ENCODE results near the gene MSI2.

The MSI2 gene

DNA sequence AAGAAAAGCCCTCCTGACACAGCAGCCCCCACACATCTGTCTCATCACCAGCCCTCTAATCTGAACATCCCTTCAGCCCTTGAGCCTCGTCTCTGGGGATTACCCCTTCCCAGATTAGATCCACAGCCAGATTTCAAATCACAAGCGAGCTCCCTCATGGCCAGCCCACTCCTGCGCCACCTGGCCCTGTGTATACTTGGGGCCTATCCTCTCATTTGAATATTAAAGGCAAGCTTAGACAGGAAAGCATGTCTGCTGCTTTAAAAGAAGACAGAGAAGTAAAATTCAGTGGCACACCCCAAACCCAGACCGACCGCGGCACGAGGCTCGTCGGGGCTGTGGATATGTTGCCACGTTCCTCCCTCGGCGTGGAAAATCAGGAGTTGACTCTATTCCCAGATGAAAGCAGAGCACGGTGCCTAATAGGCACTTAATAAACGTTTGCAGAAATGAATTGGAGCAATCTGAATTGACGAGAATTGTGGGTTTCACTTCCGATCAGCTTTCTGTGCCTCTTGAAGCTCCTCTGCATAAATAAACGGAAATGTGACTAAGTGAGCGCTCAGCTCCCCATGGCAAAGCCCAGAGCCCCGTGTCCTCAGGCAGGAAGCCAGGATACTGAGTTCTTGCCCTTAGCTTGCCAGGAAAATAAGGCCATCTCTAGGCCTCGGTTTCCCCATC is 380.8 kb downstream of the MSI2 start:
- H3K4me3 ChIP-seq (ENCODE audit: low read length), result peak overlapping the region; percentile 66
- no peaks in the 10 kb centered on the region for H3K9me2 ChIP-seq (replicated peaks; ENCODE audit: control insufficient read depth, low read length)
- H3K79me2 ChIP-seq (ENCODE audit: control insufficient read depth, low read length), result no peaks in the 10 kb centered on the region
- H3K36me3 ChIP-seq (ENCODE audit: control insufficient read depth, low read length), result peaks cover 36% of the 10 kb centered on the region
- H4K20me1 ChIP-seq (ENCODE audit: control insufficient read depth, insufficient read depth, low read depth, low read length), result no peaks in the 10 kb centered on the region
- H3K9me3 ChIP-seq (ENCODE audit: control insufficient read depth, insufficient read depth, low read length), result no peaks in the 10 kb centered on the region
- H3K4me1 ChIP-seq (ENCODE audit: control insufficient read depth, low read length), result peaks cover 55% of the 10 kb centered on the region
- peak overlapping the region; percentile 96 for H3K27ac ChIP-seq (ENCODE audit: low read depth, low read length)
- no peaks in the 10 kb centered on the region for H3K27me3 ChIP-seq (ENCODE audit: control insufficient read depth, low read length)
- H3F3A ChIP-seq (ENCODE audit: control insufficient read depth, insufficient read depth), result peaks cover 26% of the 10 kb centered on the region
- TF ChIP-seq EZH2phosphoT487 (IDR thresholded peaks at IDR 0.05; ENCODE audit: borderline replicate concordance, low read length), result no peak
- TF ChIP-seq, protein P1, sequence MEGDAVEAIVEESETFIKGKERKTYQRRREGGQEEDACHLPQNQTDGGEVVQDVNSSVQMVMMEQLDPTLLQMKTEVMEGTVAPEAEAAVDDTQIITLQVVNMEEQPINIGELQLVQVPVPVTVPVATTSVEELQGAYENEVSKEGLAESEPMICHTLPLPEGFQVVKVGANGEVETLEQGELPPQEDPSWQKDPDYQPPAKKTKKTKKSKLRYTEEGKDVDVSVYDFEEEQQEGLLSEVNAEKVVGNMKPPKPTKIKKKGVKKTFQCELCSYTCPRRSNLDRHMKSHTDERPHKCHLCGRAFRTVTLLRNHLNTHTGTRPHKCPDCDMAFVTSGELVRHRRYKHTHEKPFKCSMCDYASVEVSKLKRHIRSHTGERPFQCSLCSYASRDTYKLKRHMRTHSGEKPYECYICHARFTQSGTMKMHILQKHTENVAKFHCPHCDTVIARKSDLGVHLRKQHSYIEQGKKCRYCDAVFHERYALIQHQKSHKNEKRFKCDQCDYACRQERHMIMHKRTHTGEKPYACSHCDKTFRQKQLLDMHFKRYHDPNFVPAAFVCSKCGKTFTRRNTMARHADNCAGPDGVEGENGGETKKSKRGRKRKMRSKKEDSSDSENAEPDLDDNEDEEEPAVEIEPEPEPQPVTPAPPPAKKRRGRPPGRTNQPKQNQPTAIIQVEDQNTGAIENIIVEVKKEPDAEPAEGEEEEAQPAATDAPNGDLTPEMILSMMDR (IDR thresholded peaks at IDR 0.05; ENCODE audit: low read depth, low read length, poor library complexity, severe bottlenecking), result no peak
- H3K4me2 ChIP-seq (ENCODE audit: low read length), result peak overlapping the region; percentile 76

DNA sequence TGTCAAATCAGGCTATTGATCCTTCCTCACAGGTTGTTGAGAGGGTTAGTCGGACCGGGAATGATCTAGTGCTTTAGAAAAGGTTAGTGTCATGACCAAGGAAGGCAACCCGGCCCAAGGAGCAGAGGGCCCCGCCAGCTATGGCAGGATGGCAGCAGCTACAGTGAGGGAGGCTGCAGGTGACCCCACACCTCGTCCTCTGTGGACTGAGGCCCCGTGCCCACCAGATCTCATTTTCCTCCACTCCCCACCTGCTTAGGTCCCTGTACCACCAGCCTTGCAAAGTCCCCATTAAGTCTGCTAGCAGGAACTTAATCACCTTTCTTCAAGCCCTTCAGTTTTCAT is 381.3 kb downstream of the MSI2 start:
- H3K27me3 ChIP-seq (ENCODE audit: control insufficient read depth, low read length), result no peaks in the 10 kb centered on the region
- H3K9me3 ChIP-seq (ENCODE audit: control insufficient read depth, insufficient read depth, low read length), result no peaks in the 10 kb centered on the region
- TF ChIP-seq EZH2phosphoT487 (IDR thresholded peaks at IDR 0.05; ENCODE audit: borderline replicate concordance, low read length), result no peak
- TF ChIP-seq, protein P1 (IDR thresholded peaks at IDR 0.05; ENCODE audit: low read depth, low read length, poor library complexity, severe bottlenecking), result no peak
- peak overlapping the region; percentile 76 for H3K4me2 ChIP-seq (ENCODE audit: low read length)
- H4K20me1 ChIP-seq (ENCODE audit: control insufficient read depth, insufficient read depth, low read depth, low read length), result no peaks in the 10 kb centered on the region
- peaks cover 54% of the 10 kb centered on the region for H3K4me1 ChIP-seq (ENCODE audit: control insufficient read depth, low read length)
- H3K4me3 ChIP-seq (ENCODE audit: low read length), result peak overlapping the region; percentile 66
- peak overlapping the region; percentile 96 for H3K27ac ChIP-seq (ENCODE audit: low read depth, low read length)
- peaks cover 26% of the 10 kb centered on the region for H3F3A ChIP-seq (ENCODE audit: control insufficient read depth, insufficient read depth)
- H3K79me2 ChIP-seq (ENCODE audit: control insufficient read depth, low read length), result no peaks in the 10 kb centered on the region
- no peaks in the 10 kb centered on the region for H3K9me2 ChIP-seq (replicated peaks; ENCODE audit: control insufficient read depth, low read length)
- peaks cover 31% of the 10 kb centered on the region for H3K36me3 ChIP-seq (ENCODE audit: control insufficient read depth, low read length)

DNA sequence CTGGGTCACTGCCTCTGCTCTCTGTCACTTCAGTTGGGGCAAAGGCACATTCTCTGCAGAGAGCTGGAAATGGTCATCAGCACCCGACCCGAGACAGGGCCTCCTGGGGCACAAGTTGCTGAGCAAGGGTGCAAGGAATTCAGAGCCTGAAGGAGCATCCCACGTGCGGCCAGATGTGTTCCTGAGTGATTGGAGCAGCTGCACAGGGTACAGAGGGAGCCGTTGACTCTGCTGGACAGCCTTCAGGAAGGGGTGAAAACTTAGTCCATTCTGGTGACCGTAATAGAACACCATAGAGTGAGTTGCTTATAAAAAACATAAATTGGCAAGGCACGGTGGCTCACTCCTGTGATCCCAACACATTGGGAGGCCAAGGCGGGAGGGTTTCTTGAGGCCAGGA is 382.0 kb downstream of the MSI2 start:
- Histone ChIP-seq H3F3A (ENCODE audit: control insufficient read depth, insufficient read depth) (peaks cover 26% of the 10 kb centered on the region), H3K4me2 (ENCODE audit: low read length) (peak overlapping the region; percentile 76), H4K20me1 (ENCODE audit: control insufficient read depth, insufficient read depth, low read depth, low read length) (no peaks in the 10 kb centered on the region), H3K4me3 (ENCODE audit: low read length) (no peak overlapping the region), H3K9me2 (replicated peaks; ENCODE audit: control insufficient read depth, low read length) (no peaks in the 10 kb centered on the region), H3K27me3 (ENCODE audit: control insufficient read depth, low read length) (no peaks in the 10 kb centered on the region), H3K36me3 (ENCODE audit: control insufficient read depth, low read length) (peaks cover 25% of the 10 kb centered on the region), H3K79me2 (ENCODE audit: control insufficient read depth, low read length) (no peaks in the 10 kb centered on the region), H3K4me1 (ENCODE audit: control insufficient read depth, low read length) (peaks cover 52% of the 10 kb centered on the region), H3K9me3 (ENCODE audit: control insufficient read depth, insufficient read depth, low read length) (no peaks in the 10 kb centered on the region), H3K27ac (ENCODE audit: low read depth, low read length) (peak overlapping the region; percentile 96; the same call in 1 of the 2 replicates)
- TF ChIP-seq EZH2phosphoT487 (IDR thresholded peaks at IDR 0.05; ENCODE audit: borderline replicate concordance, low read length), result no peak
- TF ChIP-seq, protein P1 (IDR thresholded peaks at IDR 0.05; ENCODE audit: low read depth, low read length, poor library complexity, severe bottlenecking), result no peak

Data from DOHH2 (cell line).